AG09319 (cell line): ENCODE results near the gene OPRL1.

Source experiments
- DNase-seq: peaks from one replicate; pipeline ENCODE4 v3.0.0-alpha.2; 2010; ENCODE audit warnings: low read depth; ENCODE audit errors: extremely low read depth
- TF ChIP-seq, protein P1 (sequence below): IDR thresholded peaks from 2 replicates; pipeline ENCODE4 v1.5.1; 2011; ENCODE audit warnings: low read depth, mild to moderate bottlenecking, inconsistent platforms, low read length, moderate library complexity

The OPRL1 gene

GRCh38 chr20:64075556-64075955 is 4.3 kb upstream of the OPRL1 start:
- TF ChIP-seq, protein P1, sequence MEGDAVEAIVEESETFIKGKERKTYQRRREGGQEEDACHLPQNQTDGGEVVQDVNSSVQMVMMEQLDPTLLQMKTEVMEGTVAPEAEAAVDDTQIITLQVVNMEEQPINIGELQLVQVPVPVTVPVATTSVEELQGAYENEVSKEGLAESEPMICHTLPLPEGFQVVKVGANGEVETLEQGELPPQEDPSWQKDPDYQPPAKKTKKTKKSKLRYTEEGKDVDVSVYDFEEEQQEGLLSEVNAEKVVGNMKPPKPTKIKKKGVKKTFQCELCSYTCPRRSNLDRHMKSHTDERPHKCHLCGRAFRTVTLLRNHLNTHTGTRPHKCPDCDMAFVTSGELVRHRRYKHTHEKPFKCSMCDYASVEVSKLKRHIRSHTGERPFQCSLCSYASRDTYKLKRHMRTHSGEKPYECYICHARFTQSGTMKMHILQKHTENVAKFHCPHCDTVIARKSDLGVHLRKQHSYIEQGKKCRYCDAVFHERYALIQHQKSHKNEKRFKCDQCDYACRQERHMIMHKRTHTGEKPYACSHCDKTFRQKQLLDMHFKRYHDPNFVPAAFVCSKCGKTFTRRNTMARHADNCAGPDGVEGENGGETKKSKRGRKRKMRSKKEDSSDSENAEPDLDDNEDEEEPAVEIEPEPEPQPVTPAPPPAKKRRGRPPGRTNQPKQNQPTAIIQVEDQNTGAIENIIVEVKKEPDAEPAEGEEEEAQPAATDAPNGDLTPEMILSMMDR, result no peak

GRCh38 chr20:64076061-64076997 is 3.6 kb upstream of the OPRL1 start:
- DNase-seq, result no peak
- TF ChIP-seq, protein P1, result no peak

More at GRCh38 chr20:64075556-64075955, 4.3 kb upstream of the OPRL1 start:
- DNase-seq, result no peak

- TF ChIP-seq, protein P1, result no peak
- DNase-seq, result no peak
Observed at GRCh38 chr20:64077094-64077493, 2.8 kb upstream of the OPRL1 start.

DNA sequence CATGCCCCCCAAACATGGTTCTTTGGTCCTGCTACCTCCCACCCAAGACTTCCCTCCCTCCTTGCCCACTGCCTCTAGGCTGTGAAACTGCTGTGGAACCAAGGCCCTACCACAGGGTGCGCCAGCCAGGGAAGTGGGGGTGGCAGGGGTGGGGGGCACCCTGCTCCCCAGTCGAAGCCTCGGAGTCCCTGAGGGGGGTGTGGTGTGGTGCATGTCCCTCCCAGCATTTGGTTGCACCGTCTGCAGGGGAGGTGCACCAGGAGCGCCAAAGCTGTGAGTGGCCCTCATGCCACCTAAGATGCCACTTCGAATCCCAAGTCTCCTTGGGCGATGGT is 2.4 kb upstream of the OPRL1 start:
- TF ChIP-seq, protein P1, result no peak
- DNase-seq, result no peak

DNA sequence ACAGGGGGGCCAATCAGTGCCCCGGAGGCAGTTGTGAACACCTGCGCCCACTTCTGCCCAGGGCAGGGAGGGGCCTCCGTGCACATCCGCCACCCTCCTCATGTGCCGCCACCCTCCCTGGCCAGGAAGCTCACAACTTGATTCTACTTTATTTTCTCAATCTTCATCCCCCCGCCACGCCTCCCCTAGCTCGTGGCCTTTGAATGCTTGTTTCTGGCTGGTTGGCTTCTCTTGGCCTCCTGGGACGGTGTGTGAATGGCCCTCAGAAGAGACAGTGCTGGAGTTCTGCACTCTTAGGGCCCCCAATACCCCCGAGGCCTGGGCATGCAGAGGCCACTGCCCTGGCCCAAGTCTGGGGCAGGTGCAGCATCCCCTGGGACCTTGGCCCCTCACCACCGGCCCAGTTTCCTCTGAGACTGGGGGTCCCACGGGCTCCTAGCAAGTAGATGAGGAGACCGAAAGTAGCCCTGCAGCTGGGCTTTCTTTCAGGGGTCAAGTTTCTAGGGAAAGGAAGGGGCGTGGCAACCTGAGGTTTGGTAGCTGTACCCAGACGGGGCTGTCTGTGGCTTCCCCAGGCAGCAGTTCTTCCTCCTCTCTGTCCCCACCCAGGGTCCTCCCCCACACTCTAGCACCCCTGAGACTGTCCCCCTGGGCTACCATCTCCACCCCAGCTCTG is 1.9 kb upstream of the OPRL1 start:
- TF ChIP-seq, protein P1, result no peak
- no peak for DNase-seq

- DNase-seq, result no peak
- TF ChIP-seq, protein P1, result no peak
Observed at GRCh38 chr20:64078934-64079272, 979 bp upstream of the OPRL1 start.
